KMS-11 (cell line): Measurements from ENCODE around the gene KLF7.
A peak's percentile ranks its signal among the peaks of the same experiment; 100 is the strongest.

ENCODE experiments used
- H2AFZ ChIP-seq: fragments of 200-600 bp; sonication (generic); 2 replicates; pipeline ENCODE4 v1.6.1; 2016; ENCODE audit warnings: antibody characterized with exemption, mixed run types, low read depth
- H3K27ac ChIP-seq: fragments of 200-600 bp; sonication (generic); 2 replicates; pipeline ENCODE4 v1.6.1; 2016; ENCODE audit warnings: mild to moderate bottlenecking, mixed run types
- H3K27me3 ChIP-seq: fragments of 200-600 bp; sonication (generic); 2 replicates; pipeline ENCODE4 v1.6.1; 2017; ENCODE audit warnings: mild to moderate bottlenecking, low read depth, mixed run types, moderate library complexity; ENCODE audit not compliant: insufficient read depth
- H3K36me3 ChIP-seq: fragments of 200-600 bp; sonication (generic); 2 replicates; pipeline ENCODE4 v1.6.1; 2017; ENCODE audit warnings: mild to moderate bottlenecking, mixed run types; ENCODE audit not compliant: insufficient read depth
- H3K4me1 ChIP-seq: fragments of 200-600 bp; sonication (generic); 2 replicates; pipeline ENCODE4 v1.6.1; 2016; ENCODE audit warnings: mild to moderate bottlenecking, low read depth, mixed run types; ENCODE audit not compliant: poor library complexity, severe bottlenecking
- H3K4me2 ChIP-seq: fragments of 200-600 bp; sonication (generic); 2 replicates; pipeline ENCODE4 v1.7.0; 2016; ENCODE audit warnings: mild to moderate bottlenecking, mixed run types
- H3K4me3 ChIP-seq: fragments of 200-600 bp; sonication (generic); IDR thresholded peaks from 2 replicates; pipeline ENCODE4 v1.6.1; 2017; ENCODE audit warnings: low read depth, low read length, mixed read lengths; ENCODE audit not compliant: insufficient read depth
- H3K79me2 ChIP-seq: fragments of 200-600 bp; sonication (generic); 2 replicates; pipeline ENCODE4 v1.6.1; 2016; ENCODE audit warnings: low read depth, mixed run types; ENCODE audit not compliant: insufficient read depth
- H3K9ac ChIP-seq: fragments of 200-600 bp; sonication (generic); 2 replicates; pipeline ENCODE4 v1.6.1; 2016; ENCODE audit warnings: mild to moderate bottlenecking, mixed run types
- H4K20me1 ChIP-seq: fragments of 200-600 bp; sonication (generic); 2 replicates; pipeline ENCODE4 v1.6.1; 2016; ENCODE audit warnings: mild to moderate bottlenecking, mixed run types; ENCODE audit not compliant: insufficient read depth
- TF ChIP-seq, protein P1 (sequence below): fragments of 200-600 bp; sonication (generic); conservative IDR thresholded peaks from 2 replicates; pipeline ENCODE4 v1.6.1; 2017; ENCODE audit warnings: low read depth, mild to moderate bottlenecking, antibody characterized with exemption, low read length, moderate library complexity, mixed read lengths

The KLF7 gene

DNA sequence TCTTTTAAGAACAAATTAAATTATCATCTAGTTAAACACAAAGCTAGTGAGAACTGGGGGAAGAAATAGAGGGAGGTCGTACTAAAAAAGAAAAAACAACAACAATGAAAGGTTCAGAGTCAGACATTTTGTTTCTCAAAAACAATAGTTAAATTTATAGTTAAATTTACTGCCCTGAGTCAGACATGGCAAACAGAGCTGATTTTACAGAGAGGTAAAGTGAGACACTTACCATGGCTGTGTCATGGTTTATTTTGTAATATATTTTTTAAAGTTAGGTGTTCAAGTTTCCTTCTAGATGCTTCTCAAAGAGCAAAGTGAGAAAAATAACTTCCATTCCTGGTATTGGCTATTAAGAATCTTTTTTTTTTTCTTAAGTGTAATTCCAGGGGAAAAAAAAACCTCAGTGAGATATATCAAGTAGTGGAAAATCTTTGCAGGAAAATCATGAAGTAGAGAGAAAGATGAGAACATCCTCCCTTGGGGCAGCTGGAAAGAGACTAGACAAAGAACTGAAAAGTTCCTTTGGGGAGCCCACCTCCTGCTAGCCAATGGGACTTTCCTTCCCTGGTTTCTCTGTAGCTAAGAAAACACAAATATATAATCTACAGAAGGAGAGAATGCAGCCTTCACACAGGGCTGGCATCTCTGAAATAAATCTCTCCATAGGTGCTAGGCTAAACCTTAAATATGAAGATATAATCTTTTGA is 12.3 kb downstream of the KLF7 start:
- no peak overlapping the region for H3K4me3 ChIP-seq
- no peak overlapping the region for H2AFZ ChIP-seq
- H3K4me1 ChIP-seq = peaks cover 69% of the 10 kb centered on the region
- H3K27ac ChIP-seq = no peak overlapping the region
- no peaks in the 10 kb centered on the region for H3K36me3 ChIP-seq
- peaks cover 66% of the 10 kb centered on the region for H3K79me2 ChIP-seq
- H3K27me3 ChIP-seq = no peaks in the 10 kb centered on the region
- H3K9ac ChIP-seq = no peak overlapping the region
- TF ChIP-seq, protein P1, sequence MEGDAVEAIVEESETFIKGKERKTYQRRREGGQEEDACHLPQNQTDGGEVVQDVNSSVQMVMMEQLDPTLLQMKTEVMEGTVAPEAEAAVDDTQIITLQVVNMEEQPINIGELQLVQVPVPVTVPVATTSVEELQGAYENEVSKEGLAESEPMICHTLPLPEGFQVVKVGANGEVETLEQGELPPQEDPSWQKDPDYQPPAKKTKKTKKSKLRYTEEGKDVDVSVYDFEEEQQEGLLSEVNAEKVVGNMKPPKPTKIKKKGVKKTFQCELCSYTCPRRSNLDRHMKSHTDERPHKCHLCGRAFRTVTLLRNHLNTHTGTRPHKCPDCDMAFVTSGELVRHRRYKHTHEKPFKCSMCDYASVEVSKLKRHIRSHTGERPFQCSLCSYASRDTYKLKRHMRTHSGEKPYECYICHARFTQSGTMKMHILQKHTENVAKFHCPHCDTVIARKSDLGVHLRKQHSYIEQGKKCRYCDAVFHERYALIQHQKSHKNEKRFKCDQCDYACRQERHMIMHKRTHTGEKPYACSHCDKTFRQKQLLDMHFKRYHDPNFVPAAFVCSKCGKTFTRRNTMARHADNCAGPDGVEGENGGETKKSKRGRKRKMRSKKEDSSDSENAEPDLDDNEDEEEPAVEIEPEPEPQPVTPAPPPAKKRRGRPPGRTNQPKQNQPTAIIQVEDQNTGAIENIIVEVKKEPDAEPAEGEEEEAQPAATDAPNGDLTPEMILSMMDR = no peak
- no peaks in the 10 kb centered on the region for H4K20me1 ChIP-seq
- H3K4me2 ChIP-seq = peak overlapping the region; percentile 43

DNA sequence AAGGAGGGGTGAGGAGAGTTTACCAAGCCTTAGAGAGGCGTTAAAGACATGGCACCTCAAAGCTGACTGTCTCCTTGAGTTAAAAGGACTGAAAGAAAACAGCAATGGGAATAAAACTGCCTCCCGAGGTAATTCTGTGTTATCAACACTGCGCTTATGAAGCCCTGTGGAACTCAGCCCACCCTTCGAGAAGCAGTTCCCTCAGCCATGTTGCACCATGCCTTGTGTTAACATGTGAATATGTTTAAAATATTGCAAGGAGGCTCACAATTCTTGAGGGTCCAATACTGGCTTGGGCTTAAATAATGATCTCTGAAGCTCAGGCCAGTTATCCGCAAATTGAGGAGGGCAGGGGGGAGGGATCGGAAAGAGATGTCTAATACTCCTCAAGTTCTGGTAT is 14.7 kb downstream of the KLF7 start:
- H2AFZ ChIP-seq = no peak overlapping the region
- no peak overlapping the region for H3K9ac ChIP-seq
- no peak overlapping the region for H3K4me3 ChIP-seq
- H3K36me3 ChIP-seq = no peaks in the 10 kb centered on the region
- H3K4me2 ChIP-seq = no peak overlapping the region
- no peak overlapping the region for H3K27ac ChIP-seq
- peaks cover 54% of the 10 kb centered on the region for H3K79me2 ChIP-seq
- TF ChIP-seq, protein P1 = no peak
- peaks cover 81% of the 10 kb centered on the region for H3K4me1 ChIP-seq
- H3K27me3 ChIP-seq = no peaks in the 10 kb centered on the region
- no peaks in the 10 kb centered on the region for H4K20me1 ChIP-seq

DNA sequence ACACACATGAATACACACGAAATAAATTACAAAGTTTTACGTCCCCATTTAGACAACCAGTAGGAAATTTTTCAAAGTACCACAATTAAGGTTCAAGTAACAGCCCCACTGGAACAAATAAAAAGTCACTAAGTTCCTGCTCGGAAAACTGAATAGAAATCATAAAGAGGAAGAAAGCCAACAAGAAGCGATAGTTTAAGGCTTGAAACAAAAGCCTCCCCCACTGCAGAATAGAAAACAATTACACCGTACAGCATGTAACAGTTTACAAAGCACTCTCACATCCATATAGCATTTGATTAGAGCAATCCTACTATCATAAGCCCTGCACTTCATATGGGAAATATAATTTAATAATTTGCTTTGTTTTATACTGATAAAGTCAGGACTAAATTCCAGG is 15.5 kb downstream of the KLF7 start:
- Histone ChIP-seq H3K36me3 (no peaks in the 10 kb centered on the region), H4K20me1 (no peaks in the 10 kb centered on the region), H3K4me1 (peaks cover 88% of the 10 kb centered on the region), H3K79me2 (peaks cover 58% of the 10 kb centered on the region), H2AFZ (no peak overlapping the region), H3K27ac (peak overlapping the region; percentile 10; the same call in 1 of the 2 replicates), H3K4me2 (peak overlapping the region; percentile 59), H3K4me3 (no peak overlapping the region), H3K9ac (no peak overlapping the region), H3K27me3 (no peaks in the 10 kb centered on the region)
- TF ChIP-seq, protein P1 = no peak

DNA sequence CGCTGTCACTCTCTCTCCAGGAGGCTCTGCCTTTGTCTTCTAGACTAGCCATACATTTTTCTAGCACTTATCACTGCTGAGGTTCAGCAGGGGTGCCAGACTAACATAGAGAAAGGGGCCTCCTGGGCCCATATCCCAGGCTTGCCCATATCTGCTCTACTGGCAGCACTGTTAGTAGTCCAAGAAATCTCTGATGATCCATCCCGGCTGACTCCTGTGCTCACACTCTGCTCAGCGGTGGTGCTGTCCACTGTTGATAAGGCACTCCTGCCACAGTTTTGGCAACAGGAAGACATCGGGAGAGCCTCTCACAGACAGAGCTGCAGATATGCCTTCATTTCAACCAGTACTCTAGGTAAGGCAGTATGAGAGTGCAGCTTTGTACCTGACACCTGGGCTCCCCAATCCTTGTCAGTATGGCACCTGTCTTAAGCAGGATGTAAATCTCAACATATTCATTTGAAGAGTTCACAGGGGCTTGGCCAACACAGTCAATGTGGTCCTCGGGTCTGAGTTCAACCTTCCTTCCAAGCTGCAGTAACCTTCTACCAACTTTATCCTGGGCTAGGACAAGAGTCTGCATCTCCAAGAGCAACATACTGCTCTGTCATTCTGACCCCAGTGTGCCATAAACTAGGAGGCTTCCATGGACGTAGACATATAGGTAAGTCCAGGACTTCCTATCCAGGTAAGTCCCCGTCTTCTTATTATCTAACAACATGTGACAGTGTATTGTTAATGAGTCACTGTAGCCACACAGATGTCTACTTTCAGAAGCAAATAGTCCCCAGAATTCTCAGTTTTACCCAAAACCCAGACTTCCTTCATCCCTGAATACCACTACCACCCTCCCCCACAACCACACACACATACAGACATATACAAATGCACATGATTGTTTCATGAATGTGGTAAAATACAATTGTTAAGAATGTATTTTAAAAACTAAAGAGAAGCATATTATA is 16.2 kb downstream of the KLF7 start:
- Histone ChIP-seq H3K79me2 (peaks cover 56% of the 10 kb centered on the region), H4K20me1 (no peaks in the 10 kb centered on the region), H3K4me2 (peak overlapping the region; percentile 59), H3K9ac (no peak overlapping the region), H3K4me1 (peaks cover 88% of the 10 kb centered on the region), H3K36me3 (no peaks in the 10 kb centered on the region), H2AFZ (no peak overlapping the region), H3K27ac (peak overlapping the region; percentile 10; the same call in 1 of the 2 replicates), H3K27me3 (no peaks in the 10 kb centered on the region), H3K4me3 (no peak overlapping the region)
- TF ChIP-seq, protein P1 = no peak
